Midbrain (tissue), 1 donor: ENCODE results near the gene RAB11B.
"Not testable (repeated sequence)": the region's sequence is repeated elsewhere in the genome, so short reads cannot be mapped to it uniquely, and the experiment has no call there.

Experiments
- DNase-seq: peaks from one replicate; lab custom pipeline; 2025; lab: John Stamatoyannopoulos, UW

RAB11B gene

DNA sequence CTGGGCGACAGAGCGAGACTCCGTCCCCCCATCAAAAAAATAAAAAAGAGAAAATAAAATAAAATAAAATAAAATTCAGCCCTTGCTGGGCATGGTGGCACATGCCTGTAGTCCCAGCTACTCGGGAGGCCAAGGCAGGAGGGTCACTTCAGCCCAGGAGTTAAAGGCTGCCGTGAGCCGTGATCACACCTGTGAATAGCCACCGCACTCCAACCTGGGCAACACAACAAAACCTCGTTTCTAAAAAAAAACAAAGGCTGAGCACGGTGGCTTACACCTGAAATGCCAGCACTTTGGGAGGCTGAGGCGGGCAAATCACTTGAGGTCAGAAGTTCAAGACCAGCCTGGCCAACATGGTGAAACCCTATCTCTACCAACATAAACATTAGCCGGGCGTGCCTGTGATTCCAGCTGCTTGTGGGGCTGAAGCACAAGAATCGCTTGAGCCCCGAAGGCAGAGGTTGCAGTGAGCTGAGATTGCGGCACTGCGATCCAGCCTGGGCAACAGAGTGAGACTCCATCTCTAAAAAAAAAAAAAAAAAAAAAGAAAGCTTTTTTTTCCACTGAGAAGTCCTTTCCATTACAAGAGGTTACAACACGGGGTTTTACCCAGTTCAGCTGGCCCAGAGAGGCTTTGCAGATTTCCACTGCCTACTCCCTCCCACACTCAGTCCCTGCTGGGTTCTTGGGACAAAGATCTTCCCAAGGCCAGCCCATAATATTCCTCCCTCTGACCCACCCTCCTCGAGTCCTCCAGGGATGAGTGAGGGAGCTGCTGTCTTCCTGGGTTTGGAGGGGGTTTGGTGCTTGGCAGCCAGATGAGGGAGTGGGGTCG, 19.8 kb upstream of the RAB11B start:
- peak; percentile 24 for DNase-seq

DNA sequence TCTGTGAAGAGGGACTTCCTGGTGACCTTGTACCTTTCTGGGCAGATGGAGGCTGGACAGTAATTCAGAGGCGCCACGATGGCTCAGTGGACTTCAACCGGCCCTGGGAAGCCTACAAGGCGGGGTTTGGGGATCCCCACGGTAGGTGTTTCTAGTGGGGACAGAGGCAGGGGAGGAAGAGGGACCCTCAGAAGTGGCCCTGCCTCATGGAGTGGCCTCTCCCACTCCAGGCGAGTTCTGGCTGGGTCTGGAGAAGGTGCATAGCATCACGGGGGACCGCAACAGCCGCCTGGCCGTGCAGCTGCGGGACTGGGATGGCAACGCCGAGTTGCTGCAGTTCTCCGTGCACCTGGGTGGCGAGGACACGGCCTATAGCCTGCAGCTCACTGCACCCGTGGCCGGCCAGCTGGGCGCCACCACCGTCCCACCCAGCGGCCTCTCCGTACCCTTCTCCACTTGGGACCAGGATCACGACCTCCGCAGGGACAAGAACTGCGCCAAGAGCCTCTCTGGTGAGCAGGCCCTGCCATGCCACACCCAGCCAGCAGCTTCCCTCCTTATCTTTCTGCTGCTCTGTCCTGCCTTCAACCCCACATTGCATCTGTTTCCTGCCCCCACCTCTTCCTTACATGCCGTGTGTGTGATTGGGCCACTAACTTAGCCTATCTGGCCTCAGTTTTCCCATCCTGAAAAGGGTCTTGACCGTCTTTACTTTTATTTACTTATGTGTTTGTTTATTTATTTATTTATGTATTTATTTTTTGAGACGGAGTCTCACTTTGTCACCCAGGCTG, 19.0 kb upstream of the RAB11B start:
- no peak for DNase-seq

DNA sequence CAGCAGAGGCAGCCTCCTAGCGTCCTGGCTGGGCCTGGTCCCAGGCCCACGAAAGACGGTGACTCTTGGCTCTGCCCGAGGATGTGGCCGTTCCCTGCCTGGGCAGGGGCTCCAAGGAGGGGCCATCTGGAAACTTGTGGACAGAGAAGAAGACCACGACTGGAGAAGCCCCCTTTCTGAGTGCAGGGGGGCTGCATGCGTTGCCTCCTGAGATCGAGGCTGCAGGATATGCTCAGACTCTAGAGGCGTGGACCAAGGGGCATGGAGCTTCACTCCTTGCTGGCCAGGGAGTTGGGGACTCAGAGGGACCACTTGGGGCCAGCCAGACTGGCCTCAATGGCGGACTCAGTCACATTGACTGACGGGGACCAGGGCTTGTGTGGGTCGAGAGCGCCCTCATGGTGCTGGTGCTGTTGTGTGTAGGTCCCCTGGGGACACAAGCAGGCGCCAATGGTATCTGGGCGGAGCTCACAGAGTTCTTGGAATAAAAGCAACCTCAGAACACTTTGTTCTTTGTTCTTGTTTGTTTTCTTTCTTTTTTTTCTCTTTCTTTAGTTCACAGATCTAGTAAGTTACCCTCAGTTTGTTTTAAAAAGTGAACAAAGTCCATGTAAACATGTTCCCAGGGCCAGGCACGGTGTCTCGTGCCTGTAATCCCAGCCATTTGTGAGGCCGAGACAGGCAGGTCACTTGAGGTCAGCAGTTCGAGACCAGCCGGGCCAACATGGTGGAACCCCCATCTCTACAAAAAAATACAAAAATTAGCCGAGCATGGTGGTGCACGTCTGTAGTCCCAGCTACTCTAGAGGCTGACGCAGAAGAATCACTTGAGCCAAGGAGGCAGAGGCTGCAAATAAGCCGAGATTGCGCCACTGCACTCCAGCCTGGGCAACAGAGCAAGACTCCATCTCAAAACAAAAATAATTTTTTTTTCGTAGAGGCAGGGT, 16.0 kb upstream of the RAB11B start:
- DNase-seq = peak; percentile 47

DNA sequence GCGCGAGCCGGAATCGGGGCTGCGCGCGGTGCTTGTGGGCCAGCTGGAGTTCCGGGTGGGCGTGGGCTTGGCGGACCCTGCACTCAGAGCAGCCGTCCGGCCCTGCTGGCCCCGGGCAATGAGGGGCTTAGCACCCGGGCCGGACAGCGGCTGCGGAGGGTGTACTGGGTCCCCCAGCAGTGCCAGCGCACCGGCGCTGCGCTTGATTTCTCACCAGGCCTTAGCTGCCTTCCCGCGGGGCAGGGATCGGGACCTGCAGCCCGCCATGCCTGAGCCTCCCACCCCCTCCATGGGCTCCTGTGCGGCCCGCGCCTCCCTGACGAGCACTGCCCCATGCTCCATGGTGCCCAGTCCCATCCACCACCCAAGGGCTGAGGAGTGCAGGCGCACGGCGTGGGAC, 14.4 kb upstream of the RAB11B start:
- not testable (repeated sequence) for DNase-seq

DNA sequence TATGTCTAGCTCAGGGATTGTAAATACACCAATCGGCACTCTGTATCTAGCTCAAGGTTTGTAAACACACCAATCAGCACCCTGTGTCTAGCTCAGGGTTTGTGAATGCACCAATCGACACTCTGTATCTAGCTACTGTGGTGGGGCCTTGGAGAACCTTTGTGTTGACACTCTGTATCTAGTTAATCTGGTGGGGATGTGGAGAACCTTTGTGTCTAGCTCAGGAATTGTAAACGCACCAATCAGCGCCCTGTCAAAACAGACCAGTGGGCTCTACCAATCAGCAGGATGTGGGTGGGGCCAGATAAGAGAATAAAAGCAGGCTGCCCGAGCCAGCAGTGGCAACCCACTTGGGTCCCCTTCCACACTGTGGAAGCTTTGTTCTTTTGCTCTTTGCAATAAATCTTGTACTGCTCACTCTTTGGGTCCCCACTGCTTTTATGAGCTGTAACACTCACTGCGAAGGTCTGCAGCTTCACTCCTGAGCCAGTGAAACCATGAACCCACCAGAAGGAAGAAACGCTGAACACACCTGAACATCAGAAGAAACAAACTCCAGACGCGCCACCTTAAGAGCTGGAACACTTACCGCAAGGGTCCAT, 13.7 kb upstream of the RAB11B start:
- not testable (repeated sequence) for DNase-seq

DNA sequence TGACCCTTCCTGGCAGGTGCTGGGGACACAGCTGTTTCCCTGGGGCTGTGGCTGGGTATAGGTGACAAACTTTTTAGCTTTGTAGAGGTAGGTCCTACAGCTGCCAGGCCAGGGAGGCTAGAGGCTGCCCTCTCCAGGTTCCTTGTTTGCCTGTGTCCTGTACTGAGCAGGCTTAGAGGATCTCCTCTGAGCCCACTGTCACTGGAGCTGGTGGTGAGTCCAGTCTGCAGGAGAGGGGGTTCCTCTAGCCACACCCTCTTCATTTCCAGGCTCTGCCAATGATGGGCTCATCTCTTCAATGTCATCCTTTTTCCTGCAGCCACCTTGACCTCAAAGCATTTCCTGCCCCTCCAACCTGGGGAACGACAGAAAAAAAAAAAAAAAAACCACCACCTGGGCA, 12.6 kb upstream of the RAB11B start:
- no peak for DNase-seq

DNA sequence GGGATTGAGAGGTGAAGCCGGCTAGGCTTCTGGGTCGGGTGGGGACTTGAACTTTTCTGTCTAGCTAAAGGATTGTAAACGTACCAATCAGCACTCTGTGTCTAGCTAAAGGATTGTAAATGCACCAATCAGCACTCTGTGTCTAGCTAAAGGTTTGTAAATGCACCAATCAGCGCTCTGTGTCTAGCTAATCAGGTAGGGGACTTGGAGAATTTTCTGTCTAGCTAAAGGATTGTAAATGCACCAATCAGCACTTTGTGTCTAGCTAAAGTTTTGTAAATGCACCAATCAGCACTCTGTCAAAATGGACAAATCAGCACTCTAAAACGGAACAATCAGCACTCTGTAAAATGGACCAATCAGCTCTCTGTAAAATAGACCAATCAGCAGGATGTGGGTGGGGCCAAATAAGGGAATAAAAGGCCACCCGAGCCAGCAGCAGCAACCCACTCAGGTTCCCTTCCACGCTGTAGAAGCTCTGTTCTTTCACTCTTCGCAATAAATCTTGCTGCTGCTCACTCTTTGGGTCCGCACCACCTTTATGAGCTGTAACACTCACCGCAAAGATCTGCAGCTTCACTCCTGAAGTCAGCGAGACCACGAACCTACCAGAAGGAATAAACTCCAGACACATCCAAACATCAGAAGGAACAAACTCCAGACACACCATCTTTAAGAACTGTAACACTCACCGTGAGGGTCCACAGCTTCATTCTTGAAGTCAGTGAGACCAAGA, 10.8 kb upstream of the RAB11B start:
- DNase-seq = not testable (repeated sequence)

DNA sequence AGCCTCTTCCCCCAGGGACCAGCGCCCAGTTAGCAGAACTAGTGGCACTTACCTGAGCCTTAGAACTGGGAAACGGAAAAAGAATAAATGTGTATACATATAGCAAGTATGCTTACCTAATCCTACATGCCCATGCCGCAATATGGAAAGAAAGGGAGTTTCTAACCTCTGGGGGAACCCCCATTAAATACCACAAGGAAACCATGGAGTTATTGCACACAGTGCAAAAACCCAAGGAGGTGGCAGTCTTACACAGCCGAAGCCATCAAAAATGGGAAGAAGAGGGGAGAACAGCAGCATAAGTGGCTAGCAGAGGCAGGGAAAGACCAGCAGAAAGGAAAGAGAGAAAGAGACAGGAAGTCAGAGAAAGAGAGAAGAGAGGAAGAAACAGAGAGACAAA, 5.6 kb upstream of the RAB11B start:
- not testable (repeated sequence) for DNase-seq

DNA sequence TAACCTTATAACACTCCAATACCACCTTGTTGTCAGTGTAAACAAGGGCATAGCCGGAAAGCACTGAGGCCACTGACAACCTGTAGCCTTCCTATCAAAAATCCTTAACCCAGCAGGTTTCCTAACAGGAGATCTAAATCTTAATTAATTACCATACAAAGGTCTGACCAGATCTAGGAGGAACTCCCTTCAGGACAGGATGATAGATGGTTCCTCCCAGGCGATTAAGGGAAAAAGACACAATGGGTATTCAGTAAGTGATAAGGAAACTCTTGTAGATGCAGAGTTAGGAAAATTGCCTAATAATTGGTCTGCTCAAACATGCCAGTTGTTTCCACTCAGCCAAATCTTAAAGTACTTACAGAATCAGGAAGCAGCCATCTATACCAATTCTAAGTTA, 5.1 kb upstream of the RAB11B start:
- DNase-seq = not testable (repeated sequence)

DNA sequence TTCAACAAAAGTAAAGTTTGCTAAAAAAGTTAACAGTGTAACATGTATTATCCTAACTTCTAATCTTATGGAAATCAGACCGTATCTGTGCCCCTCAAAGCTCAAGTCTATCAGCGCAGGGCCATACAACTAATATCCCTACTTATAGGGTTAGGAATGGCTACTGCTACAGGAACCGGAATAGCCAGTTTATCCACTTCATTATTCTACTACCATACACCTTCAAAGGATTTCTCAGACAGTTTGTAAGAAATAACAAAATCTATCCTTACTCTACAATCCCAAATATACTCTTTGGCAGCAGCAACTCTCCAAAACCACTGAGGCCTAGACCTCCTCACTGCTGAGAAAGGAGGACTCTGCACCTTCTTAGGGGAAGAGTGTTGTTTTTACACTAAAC, 4.6 kb upstream of the RAB11B start:
- DNase-seq = not testable (repeated sequence)

DNA sequence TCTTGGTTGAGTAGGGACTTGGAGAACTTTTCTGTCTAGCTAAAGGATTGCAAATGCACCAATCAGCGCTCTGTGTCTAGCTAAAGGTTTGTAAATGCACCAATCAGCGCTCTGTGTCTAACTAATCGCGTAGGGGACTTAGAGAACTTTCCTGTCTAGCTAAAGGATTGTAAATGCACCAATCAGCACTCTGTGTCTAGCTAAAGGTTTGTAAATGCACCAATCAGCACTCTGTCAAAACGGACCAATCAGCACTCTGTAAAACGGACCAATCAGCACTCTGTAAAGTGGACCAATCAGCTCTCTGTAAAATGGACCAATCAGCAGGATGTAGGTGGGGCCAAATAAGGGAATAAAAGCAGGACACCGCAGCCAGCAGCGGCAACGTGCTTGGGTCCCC, 3.7 kb upstream of the RAB11B start:
- not testable (repeated sequence) for DNase-seq

DNA sequence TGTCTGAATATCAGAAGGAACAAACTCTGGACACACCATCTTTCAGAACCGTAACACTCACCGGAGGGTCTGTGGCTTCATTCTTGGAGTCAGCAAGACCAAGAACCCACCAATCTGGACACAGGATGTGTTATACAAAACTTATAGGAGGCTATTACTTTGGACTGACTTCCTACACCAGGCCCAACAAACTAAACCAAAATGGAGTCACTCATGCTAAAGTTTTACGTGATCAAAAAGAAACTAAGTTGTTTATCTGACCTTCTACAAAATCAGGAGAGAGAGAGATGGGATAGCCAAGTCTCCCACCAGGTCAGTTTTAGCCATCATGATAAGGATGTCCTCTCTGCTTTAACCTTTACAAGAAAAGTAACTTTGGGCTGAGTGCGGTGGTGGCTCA, 3.2 kb upstream of the RAB11B start:
- DNase-seq = no peak

DNA sequence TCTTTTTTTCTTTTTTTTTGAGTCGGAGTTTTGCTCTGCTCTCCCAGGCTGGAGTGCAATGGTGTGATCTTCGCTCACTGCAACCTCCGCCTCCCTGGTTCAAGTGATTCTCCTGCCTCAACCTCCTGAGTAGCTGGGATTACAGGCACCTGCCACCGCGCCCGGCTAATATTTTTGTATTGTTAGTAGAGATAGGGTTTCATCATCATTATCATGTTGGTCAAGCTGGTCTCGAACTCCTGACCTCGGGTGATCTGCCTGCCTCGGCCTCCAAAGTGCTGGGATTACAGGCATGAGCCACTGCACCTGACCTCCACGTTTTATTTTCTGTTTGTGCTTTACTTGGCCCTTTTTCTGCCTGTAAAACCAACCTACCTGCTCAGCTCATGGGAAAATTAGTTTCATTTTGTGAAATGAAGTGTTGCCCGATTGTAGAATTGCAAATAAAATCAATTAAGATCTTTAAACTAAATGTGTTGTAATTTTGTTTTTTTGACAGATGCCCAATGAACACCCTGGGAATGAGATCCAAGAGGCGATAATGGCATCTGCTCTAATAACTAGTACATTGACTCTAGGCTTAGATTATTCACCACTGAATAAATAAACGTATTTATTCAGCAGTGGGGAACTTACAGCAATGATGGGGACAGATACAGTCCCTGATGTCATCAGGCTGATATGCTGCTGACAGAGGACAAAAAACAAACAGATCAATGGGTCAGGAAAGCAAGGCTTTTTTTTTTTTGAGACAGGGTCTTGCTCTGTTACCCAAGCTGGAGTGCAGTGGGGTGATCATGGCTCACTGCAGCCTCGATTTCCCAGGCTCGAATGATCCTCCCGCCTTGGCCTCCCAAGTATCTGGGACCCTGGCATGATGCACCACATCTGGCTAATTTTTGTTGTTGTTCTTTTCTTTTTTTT, 2.2 kb upstream of the RAB11B start:
- no peak for DNase-seq

DNA sequence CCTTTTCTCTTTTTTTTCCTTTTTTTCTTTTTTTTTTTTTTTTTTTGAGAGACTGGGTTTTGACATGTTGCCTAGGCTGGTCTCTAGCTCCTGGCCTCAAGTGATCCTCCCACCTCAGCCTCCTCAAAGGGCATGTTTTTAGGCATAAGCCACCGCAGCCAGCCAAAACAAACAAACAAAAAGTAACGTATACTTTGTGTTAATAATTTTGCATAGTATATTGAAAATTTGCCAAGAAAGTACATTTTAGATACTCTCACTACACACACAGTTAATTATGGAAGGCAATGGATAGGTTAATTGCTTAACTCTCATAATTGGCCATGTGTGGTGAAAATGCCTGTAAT, 1.6 kb upstream of the RAB11B start:
- no peak for DNase-seq

DNA sequence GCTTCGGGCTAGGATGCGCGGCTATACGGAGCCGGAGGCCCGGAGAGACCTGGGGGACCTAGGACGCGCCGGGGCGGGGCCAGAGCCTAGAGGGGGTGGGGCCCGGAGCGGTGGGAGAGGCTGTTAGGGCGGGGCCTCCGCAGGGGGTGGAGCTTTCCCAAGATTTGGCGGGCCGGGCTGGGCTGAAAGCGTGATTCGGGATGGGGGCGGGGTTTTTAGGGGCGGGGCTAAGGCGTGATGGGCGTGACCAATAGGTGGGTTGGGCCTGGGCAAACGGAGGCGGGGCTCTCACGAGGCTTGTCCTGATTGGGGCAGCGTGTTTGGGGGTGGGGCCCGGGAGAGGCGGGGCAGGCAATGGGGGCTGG, 439 bp downstream of the RAB11B start:
- peak; percentile 95 for DNase-seq

DNA sequence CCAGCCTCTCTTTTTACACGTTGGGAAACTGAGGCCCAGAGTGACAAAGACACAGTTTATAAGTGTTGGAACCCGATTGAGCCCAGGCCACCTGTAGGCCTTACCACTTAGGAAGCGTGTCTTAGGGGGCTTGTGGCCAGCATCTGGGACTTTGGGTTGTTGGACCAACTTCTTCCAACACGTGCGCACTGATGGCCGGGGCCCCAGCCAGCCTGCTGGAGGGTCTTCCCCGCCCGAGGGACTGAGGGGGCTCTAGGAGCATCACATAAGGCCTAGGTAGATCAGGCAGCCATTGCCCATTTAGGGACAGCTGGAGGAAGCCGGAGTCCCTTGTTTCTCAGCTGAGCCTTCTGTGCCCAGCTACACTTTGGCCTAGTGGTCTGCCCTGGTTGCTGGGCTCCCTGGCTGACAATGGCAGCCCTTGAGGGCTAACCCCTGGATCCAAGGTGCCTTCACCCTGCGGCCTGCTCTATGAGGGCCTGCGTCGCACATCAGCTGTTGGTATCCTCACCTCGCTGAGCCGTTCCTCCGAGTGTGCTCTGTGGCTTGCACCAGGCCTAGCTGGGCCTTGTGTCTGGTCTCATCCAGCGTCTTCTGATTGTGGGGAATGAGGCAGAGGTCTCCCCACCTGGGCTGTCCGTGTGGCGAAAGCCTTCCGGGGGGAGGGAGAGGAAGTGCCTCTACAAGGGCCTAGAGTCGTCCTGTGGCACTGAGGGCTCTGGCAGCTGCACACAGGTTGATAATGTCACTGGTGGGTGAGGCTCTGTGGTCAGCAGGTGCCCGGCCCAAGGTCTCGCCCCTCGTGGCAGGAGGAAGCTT, 1.2 kb downstream of the RAB11B start:
- no peak for DNase-seq

DNA sequence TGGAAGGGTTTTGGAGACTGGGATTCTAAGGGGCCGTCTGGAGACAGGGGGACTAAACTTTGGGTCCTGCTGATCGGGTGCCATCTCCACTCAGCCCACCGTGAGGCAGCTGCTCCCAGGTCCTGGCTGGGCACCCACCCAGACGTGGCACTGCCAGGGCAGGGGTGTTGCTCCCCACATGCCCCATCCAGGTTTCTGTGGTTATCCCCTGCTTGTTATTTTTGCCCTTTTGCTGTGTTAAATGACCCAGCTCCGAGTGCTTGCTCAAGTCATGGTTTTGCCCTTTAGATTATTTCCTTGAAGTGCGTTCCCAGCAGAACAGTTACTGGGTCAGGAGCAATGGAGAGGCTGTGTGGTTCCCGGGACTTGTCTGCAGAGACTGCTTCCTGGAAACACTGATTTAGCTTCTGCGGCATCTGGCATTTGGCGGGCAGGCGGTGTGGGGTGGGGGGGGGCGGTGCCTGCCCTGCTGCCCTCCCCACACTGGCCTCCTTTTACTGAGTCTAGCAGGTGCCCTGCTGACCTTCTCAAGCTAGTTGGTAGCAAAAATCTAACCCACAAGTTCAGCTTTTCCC, 1.9 kb downstream of the RAB11B start:
- DNase-seq = peak; percentile 67

DNA sequence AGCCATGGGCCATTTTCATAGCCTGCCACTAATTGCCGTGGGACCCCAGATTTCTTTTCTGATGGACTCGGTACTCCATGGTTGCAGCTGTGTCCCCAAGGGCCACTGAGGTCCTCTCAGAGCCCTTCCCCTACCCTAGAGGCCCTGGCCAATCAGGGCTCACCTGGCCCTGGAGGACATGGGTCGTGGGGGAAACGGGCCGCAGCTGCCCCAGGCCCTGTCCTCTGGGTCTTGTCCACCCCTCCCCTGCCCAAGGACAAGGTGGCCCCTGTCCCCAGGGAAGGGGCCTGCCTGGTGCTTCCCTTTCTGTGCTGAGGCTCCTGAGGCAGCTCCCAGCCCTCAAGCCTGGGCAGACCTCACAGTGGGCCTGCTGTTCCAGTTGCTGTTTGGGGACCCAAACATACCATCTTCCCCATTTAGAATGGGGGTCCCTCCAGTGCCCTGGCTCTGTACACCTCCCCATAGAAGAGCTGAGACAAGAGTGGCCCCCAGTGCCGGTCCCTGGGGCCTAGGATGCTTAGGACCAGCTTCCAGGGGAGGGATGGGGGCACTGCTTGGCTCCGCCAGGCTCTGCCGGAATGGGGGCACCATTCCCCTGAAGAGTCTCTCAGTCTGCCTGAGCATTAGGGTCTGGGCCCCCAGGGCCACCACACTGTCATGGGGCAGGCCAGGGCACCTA, 3.2 kb downstream of the RAB11B start:
- DNase-seq = peak; percentile 21
